Stimulated activated naive CD8-positive, alpha-beta T cell treated with anti-CD3 and anti-CD28 coated beads, Interleukin-15, Interleukin-2, amounts not matched to agents 100 U/mL and 50 U/mL, for 24 hours (primary cell): ENCODE measurements around the gene TEX19.
"Not testable (repeated sequence)": the region's sequence is repeated elsewhere in the genome, so short reads cannot be mapped to it uniquely, and the experiment has no call there.

ENCODE experiments used
- ATAC-seq: fragments of 150-1000 bp; cut with Tn5 transposase; one replicate; pipeline ENCODE4 v1.10.0; 2021
- DNase-seq: peaks from one replicate; pipeline ENCODE4 v3.0.0; 2021

The TEX19 gene

DNA sequence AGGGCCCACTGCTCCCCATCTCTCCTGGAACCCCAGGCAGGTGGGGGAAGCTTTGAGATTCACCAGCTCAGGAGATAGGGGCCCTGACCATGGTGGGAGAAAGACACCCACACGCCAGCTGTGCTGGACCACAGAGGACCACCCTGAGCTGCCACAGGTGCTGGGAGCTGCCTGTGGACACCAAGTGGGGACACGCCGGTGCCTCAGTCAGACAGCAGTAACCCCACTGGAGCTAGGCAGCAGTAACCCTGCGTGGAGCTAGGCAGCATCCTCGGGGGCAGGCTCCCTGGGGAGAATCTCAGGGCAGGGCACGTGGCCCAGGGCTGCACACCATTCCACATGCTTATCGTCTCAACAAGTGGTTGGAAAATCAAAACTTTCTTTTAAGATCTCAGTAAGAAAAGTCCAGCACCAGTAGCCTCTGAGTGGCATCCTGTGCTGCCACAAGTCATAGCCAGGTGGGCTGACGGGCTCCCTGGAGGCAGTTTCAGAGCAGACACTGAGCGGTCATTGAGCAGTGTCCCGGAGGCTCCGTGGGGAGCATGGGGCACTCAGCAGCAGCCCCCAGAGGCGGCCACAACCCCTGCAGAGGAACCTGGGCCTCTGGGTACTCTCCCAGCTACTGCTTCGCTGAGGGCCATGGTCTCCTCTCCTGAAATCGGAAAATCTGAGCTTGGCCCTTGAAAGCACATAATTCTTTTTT is 51.1 kb downstream of the TEX19 start:
- DNase-seq: no peak
- ATAC-seq: no peak

DNA sequence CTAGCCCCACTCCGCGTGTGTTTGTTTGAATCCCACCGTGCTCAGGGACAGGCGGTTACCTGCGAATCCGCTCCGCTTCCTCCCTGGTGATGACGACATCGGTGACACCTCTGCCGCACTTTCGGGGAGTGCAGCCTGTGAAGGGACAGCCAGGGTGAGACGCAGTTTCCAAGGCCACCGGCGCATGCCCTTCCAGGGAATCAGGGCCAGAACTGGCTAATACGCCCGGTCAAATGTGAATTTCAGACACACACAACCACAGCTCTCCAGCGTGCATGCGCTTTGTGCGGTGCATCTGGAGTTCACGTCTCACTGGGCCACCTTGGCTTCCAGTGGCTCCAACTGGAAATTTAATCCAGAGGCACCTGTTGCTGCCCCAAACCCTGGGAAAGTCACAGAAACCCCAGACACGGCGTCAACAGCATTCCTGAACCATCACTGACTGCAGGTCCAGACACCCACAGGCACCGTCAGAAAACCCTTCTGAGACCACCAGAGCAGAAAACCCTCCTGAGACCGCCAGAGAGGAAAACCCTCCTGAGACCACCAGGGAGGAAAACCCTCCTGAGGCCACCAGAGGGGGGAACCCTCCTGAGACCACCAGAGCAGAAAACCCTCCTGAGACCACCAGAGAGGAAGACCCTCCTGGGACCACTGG is 52.5 kb downstream of the TEX19 start:
- DNase-seq (no peak), ATAC-seq (no peak)

DNA sequence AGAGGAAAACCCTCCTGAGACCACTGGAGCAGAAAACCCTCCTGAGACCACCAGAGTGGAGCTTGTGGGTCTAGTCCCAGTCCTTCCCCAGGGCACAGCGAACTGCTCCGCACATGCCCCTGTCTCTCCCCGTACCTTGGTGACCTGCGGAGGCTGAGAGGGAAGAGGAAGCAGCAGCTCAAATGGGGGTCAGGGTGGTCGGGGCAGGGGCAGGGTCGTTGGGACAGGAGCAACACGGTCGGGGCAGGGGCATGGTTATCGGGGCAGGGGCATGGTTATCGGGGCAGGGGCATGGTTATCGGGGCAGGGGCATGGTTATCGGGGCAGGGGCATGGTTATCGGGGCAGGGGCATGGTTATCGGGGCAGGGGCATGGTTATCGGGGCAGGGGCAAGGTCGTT is 53.0 kb downstream of the TEX19 start:
- not testable (repeated sequence) for DNase-seq, ATAC-seq

DNA sequence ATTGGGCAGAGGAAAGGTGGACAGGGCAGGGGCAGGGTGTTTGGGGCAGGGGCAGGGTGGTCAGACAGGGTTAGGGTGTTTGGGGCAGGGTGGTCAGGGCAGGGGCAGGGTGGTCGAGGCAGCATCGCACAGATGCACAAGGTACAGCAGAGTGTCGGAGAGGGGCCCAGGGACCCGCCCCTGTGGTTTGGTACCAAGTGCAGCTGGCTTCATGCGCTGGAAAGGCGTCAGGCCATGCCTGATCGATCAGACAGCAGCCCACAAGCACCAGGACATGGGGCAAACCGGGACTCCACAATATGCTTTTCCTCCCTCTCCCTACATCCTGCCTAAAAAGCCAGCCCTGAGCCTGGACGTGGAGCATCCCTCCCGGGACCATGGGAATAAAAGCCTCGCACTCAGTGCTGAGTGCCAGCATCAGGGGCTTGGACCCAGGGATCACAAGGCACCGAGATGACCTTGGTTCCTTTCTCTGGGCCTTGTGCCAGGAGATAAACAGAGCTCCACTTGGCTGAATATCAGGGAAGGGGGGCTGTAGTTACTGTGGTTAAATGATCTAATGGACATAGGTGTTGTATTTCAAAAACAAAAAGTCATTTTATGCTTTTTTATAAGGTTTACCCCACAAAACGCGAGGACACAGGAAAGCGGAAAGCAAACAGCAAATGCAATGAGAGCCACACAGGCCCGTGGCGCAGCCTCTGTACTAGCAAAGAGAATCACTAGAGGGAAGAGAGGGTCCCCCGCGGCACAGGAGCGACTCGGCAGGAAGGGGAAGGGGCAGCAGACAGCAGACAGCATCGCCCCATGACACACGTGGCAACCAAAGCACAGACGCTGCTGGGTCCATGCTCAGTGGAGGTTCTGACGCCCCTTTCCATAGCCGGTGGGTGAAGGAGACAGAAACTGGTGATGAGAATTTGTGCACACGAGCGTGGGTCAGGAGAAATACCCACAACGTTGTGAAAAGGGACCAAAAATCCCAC is 53.8 kb downstream of the TEX19 start:
- ATAC-seq: no peak
- no peak for DNase-seq
